ENCODE data around the gene TMEM41B. TPM values are rescaled to one million over a fixed set of nuclear protein-coding genes. Genes with fewer than 3 reads are reported as not detected.
A peak's percentile ranks its signal among the peaks of the same experiment; 100 is the strongest.

TMEM41B gene
- total RNA-seq, 1 donor from 2014 or later = 71.6 TPM

- no peak for DNase-seq
- Histone ChIP-seq H3K4me1 (peaks cover 6% of the 10 kb centered on the region), H3K27me3 (no peaks in the 10 kb centered on the region), H3K36me3 (no peaks in the 10 kb centered on the region), H3K9me3 (no peaks in the 10 kb centered on the region), H3K4me3 (no peak overlapping the region), H3K27ac (no peak overlapping the region)
- intact Hi-C loops (cut with DNase I) = no loop called here
- ATAC-seq = peak; percentile 84
- no peak for TF ChIP-seq CTCF (IDR thresholded peaks at IDR 0.05)
Measured at GRCh38 chr11:9273376-9274336, 40.7 kb downstream of the TMEM41B start.

DNA sequence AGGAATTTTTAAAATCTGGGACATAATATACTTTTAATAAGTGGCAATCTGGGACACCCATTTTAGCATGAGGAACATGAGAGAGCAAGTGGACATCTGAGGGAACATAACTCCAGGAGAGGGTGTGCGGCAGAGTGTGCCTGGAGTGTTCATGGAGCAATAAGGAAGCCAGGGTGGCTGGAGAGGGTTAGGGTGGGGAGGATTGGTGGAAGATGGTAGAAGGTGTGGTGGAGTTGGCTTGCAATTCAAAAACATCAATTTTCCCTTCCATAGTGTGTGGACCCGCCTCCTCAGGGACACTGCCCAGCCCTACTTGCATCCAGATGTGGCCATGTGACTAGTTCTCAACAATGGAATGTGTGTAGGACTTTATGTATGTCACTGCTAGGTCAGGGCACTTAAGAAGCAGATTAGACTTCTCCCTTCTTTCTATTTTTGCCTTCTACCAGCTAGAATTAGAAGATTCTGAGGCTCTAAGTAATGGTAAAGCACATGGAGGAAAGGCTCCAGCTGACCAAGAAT, 44.8 kb downstream of the TMEM41B start:
- no peak for DNase-seq
- no peak for TF ChIP-seq CTCF (IDR thresholded peaks at IDR 0.05)

GRCh38 chr11:9267680-9268079, 46.7 kb downstream of the TMEM41B start:
- DNase-seq = no peak
- Histone ChIP-seq H3K27ac (no peak overlapping the region), H3K36me3 (no peaks in the 10 kb centered on the region), H3K4me3 (no peak overlapping the region), H3K4me1 (no peaks in the 10 kb centered on the region), H3K27me3 (no peaks in the 10 kb centered on the region), H3K9me3 (no peaks in the 10 kb centered on the region)
- ATAC-seq = no peak
- intact Hi-C loops (cut with DNase I) = no loop called here
- no peak for TF ChIP-seq CTCF (IDR thresholded peaks at IDR 0.05)

More for the DNA sequence above, 44.8 kb downstream of the TMEM41B start:
- no peaks in the 10 kb centered on the region for H3K36me3 ChIP-seq
- H3K27me3 ChIP-seq = no peaks in the 10 kb centered on the region
- intact Hi-C loops (cut with DNase I) = no loop called here
- no peak for ATAC-seq
- no peaks in the 10 kb centered on the region for H3K4me1 ChIP-seq
- no peak overlapping the region for H3K27ac ChIP-seq
- no peaks in the 10 kb centered on the region for H3K9me3 ChIP-seq
- H3K4me3 ChIP-seq = no peak overlapping the region

DNA sequence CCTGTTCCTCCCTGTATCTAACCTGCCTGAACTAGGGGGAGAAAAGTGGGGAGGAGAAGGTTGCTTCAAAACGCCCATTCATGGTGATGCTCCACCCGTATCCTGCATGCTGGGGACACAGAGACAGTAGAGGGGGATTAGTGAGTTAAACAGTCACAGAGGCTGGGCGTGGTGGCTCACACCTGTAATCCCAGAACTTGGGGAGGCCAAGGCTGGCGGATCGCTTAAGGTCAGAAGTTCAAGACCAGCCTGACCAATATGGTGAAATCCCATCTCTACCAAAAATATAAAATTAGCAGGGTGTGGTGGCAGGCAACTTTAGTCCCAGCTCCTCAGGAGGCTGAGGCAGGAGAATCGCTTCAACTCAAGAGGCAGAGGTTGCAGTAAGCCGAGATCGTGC, 47.5 kb downstream of the TMEM41B start:
- Histone ChIP-seq H3K36me3 (no peaks in the 10 kb centered on the region), H3K27me3 (no peaks in the 10 kb centered on the region), H3K4me1 (peaks cover 4% of the 10 kb centered on the region), H3K4me3 (no peak overlapping the region), H3K9me3 (no peaks in the 10 kb centered on the region), H3K27ac (no peak overlapping the region)
- intact Hi-C loops (cut with DNase I) = no loop called here
- ATAC-seq (no peak), DNase-seq (no peak)
- no peak for TF ChIP-seq CTCF (IDR thresholded peaks at IDR 0.05)

DNA sequence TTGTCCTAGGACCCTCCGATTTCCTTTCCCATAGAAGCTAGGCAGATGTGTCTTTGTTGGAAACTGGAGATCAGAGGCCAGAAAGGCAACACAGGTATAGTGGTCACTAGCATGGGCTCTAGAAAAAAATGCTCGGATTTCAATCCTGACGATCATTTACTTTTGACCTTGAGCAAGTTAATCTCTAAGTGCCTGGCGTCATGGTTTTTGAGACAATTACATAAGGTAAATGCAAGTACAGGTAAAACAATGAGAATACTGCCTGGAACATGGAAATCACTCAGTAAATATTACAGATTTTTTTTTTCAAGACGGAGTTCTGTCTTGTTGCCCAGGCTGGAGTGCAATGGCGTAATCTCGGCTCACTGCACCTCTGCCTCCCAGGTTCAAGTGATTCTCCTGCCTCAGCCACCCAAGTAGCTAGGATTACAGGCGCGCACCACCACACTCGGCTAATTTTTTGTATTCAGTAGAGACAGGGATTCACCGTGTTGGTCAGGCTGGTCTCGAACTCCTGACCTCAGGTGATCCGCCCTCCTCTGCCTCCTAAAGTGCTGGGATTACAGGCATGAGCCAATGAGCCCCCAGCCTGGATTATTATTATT, 48.2 kb downstream of the TMEM41B start:
- no peak for DNase-seq

More for the DNA sequence above, 48.2 kb downstream of the TMEM41B start:
- Histone ChIP-seq H3K27me3 (no peaks in the 10 kb centered on the region), H3K36me3 (no peaks in the 10 kb centered on the region), H3K9me3 (no peaks in the 10 kb centered on the region), H3K27ac (peak overlapping the region; percentile 73), H3K4me1 (peaks cover 5% of the 10 kb centered on the region), H3K4me3 (peak overlapping the region; percentile 86)
- ATAC-seq = no peak
- intact Hi-C loops (cut with DNase I) = no loop called here
- no peak for TF ChIP-seq CTCF (IDR thresholded peaks at IDR 0.05)
